ENCODE measurements around the gene DNAJC12.
"Not testable (repeated sequence)": the region's sequence is repeated elsewhere in the genome, so short reads cannot be mapped to it uniquely, and the experiment has no call there.

DNA sequence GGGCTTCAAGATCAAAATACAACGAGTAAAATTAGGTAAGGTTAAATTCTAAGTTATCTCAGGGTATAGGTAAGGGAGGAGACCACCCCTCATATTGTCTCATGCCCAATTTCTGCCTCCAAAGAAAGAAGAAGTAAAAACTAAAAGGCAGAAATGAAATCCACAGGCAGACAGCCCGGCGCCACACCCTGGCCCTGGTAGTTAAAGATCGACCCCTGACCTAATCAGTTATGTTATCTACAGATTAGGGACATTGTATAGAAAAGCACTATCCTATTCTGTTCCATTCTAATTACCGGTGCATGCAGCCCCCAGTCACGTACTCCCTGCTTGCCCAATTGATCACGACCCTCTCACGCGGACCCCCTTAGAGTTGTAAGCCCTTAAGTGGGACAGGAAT, 75.4 kb downstream of the DNAJC12 start:
- not testable (repeated sequence) for TF ChIP-seq CTCF (IDR thresholded peaks at IDR 0.05 in 2 of 3, conservative IDR thresholded peaks at IDR 0.05 in 1 of 3; ENCODE audit: borderline replicate concordance in 1 of 3, insufficient read depth in 1 of 3, low read depth in 2 of 3, low read length in 2 of 3); ELF1 (IDR thresholded peaks at IDR 0.05; ENCODE audit: borderline replicate concordance, low read depth); RAD21 (IDR thresholded peaks at IDR 0.05; ENCODE audit: low read depth); FOSL1 (IDR thresholded peaks at IDR 0.05; ENCODE audit: low read depth); JUND (IDR thresholded peaks at IDR 0.05); CEBPB (IDR thresholded peaks at IDR 0.05; ENCODE audit: low read depth)
- TF ChIP-seq, protein P1, sequence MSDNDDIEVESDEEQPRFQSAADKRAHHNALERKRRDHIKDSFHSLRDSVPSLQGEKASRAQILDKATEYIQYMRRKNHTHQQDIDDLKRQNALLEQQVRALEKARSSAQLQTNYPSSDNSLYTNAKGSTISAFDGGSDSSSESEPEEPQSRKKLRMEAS (IDR thresholded peaks at IDR 0.05): not testable (repeated sequence)

Data from HCT116 (cell line).